Coronary artery (tissue), 2 donors: ENCODE data around the gene LTBP2.

Experiments
- DNase-seq: peaks from one replicate; pipeline ENCODE4 v3.0.0-alpha.2; 2017; ENCODE audit warnings: low spot score
- H3K27ac ChIP-seq, 2 donors: fragments of 200-600 bp; sonication (generic); one replicate each; pipeline ENCODE4 v1.5.1; 2016 to 2019
- H3K4me3 ChIP-seq: fragments of 200-600 bp; sonication (generic); 2 replicates; pipeline ENCODE4 v1.5.1; 2016; ENCODE audit warnings: mild to moderate bottlenecking, moderate library complexity
- TF ChIP-seq, protein P1 (sequence below): fragments of 200-600 bp; sonication (generic); IDR thresholded peaks from one replicate; pipeline ENCODE4 v1.5.1; 2019; ENCODE audit warnings: antibody characterized with exemption

Gene LTBP2

DNA sequence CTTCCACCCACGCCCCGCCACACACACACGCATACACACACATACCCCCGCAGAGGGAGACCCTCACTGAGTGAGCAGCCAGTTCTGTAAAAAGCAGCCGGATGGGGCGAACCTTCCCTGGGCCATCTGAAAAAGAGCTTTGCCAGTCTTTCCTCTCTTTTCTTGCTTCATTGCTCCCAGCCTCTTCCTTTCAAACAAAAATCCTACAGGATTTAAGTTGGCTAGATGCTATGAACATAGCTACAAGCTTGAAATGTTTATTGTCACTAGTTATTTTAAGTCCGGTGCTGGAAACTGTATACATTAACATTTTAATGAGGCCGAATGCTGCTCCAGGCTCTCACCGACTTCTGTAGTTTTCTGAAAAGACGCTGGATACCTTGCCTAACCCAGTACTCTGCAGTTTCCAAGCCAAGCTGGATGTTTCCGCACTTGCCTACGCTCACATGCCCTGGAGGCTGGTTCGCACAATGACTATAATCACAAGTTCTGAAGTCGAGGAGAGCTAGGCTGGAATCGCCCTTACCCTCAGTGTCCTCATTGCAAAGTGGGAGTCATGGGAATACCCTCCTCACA lies 39.2 kb downstream of the LTBP2 start:
- TF ChIP-seq, protein P1, sequence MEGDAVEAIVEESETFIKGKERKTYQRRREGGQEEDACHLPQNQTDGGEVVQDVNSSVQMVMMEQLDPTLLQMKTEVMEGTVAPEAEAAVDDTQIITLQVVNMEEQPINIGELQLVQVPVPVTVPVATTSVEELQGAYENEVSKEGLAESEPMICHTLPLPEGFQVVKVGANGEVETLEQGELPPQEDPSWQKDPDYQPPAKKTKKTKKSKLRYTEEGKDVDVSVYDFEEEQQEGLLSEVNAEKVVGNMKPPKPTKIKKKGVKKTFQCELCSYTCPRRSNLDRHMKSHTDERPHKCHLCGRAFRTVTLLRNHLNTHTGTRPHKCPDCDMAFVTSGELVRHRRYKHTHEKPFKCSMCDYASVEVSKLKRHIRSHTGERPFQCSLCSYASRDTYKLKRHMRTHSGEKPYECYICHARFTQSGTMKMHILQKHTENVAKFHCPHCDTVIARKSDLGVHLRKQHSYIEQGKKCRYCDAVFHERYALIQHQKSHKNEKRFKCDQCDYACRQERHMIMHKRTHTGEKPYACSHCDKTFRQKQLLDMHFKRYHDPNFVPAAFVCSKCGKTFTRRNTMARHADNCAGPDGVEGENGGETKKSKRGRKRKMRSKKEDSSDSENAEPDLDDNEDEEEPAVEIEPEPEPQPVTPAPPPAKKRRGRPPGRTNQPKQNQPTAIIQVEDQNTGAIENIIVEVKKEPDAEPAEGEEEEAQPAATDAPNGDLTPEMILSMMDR: no peak
- H3K27ac ChIP-seq: peak overlapping the region; percentile 79 to 93
- H3K4me3 ChIP-seq: peak overlapping the region; percentile 58
- DNase-seq: no peak

DNA sequence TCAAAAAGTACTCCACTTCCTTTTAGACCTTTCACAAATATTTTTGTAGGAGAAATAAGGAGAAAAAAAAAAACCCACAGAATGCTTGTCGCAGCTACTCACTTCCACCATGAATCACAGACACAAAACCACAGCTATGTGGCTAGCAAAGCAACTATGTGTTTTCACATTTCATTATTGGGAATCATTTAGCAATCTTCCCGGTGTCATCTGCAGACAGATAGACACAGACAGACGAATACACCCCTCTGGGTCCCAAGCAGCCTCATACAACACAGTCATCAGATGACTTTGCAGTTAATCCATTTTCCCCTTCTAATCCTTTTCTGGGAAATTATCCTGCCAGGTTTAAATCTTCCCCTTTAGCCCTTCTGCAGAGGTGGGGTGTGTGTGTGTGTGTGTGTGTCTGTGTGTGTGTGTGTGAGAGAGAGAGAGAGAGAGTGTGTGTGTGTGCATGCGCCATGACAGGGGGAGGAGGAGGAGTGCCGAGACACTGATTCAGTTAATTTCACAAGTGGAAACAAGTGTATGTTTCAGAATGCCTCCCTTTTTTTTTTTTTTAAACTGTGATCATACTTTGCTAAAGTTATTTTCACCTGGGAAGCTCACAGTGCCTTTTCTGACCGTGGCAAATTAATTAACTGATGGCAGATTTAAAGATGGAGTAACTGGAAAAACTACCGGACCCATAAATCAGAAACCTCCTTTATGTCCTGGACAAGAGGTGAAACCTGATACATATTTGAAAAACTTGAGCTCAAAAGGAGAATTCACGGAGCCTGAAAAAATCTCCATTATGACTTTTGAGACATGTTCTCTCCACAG lies 39.9 kb downstream of the LTBP2 start:
- DNase-seq: no peak
- H3K27ac ChIP-seq: peak overlapping the region; percentile 79 to 93
- TF ChIP-seq, protein P1: no peak
- peak overlapping the region; percentile 58 for H3K4me3 ChIP-seq

DNA sequence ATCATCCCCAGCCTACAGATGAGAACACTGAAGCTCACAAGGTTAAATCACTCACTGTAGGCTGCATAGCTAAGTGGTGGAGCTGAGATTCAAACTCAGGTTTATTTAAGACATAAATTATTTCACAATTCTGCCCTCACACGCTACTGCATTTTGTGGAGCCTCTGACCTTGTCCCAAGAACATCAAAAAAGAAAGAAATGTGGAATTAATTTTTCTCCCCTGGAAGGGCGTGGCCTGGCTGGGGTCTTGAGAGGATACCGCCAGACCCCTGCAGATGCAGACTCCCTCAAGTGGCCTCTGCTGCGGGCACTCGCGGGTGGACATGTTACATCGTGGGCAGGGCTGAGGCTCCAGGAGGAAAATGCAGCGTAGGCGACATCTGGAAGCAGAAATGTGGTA lies 40.6 kb downstream of the LTBP2 start:
- TF ChIP-seq, protein P1: no peak
- DNase-seq: no peak
- peak overlapping the region; percentile 79 to 93 for H3K27ac ChIP-seq
- H3K4me3 ChIP-seq: peak overlapping the region; percentile 58

DNA sequence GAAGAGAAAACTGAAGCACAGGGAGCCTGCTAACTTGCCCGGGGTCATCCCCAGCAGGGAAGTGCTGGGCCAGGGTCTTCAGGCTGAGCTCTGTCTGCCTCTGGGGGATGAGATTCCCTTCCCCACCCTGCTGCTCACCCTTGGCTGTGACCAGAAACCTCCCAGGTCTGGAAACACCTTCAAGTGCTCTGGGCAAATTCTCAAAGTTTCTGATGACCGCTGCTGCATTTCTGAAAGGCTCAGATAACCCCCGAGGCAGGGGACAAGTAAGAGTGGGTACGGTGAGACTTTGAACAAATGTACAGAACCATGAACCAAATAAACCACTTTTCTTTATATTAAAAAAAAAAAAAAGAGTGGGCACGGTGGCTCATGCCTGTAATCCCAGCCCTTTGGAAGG lies 41.3 kb downstream of the LTBP2 start:
- Histone ChIP-seq H3K27ac (peak overlapping the region; percentile 79 to 93), H3K4me3 (peak overlapping the region; percentile 6)
- TF ChIP-seq, protein P1: no peak
- DNase-seq: no peak

DNA sequence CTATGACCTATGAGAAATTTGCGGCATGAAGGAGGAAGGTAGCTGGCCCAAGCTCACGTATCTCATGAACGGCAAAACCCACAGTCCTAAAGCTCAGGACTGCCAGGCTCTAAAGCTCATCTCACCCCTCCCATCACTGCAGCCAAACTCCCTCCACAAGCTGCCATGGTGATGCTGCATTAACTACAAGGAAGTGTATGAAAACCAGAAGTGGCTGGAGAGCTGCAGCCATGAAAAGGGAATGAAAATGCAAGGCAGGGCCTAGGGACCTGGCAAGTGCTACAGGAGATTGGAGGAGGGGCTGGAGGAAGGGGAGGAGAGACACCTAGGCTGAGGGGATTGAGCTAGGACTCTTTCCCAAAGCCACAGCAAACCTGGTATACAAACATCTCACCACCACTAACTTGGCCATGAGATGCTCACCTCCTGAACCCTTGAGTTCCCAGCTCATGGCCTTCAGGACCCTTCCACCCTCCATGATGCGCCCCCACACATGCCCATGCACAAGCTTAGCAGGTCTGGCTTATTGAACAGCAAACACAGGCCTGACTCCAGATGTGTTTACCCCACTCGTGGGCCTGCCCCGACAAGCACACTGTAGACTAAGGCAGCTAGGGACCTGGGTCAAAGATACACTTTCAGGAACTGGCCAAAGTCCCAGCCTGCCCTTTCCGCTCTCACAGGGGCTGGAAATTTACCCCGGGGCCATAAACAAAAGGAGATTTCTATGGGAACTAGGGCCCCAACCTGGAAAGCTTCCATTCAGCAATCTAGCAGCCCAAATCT lies 42.0 kb downstream of the LTBP2 start:
- peak overlapping the region; percentile 79 to 93 for H3K27ac ChIP-seq
- no peak overlapping the region for H3K4me3 ChIP-seq
- TF ChIP-seq, protein P1: no peak
- DNase-seq: no peak

DNA sequence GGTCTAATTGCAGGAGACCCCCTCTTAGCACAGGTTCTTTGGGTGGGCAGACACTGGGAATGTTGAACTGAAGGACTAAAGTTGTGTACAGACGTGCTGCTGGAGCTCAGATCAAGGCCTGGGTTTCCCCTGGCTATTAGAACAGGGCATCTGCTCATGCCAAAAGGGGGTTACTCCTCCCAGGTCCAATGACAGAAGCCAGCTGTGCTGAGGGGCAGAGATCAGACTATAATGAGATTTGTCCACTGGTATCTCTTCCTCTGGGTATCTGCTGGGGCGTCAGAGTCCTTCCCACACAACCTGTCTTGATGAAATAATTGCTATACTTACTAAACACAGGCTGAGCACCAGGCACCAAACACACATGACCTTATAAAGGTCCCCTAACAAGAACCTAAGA lies 42.6 kb downstream of the LTBP2 start:
- TF ChIP-seq, protein P1: no peak
- Histone ChIP-seq H3K4me3 (no peak overlapping the region), H3K27ac (peak overlapping the region; percentile 64 to 93)
- DNase-seq: no peak
